Neuronal stem cell (in vitro differentiated cells): ENCODE data around the gene SGMS2.

Experiments
- DNase-seq: peaks from one replicate; pipeline ENCODE4 v3.0.0-alpha.2; 2013; ENCODE audit warnings: low spot score
- H2AFZ ChIP-seq: one replicate; pipeline ENCODE4 v1.6.1; 2013; ENCODE audit warnings: mild to moderate bottlenecking, low read length, inconsistent platforms
- H2AK5ac ChIP-seq: 2 replicates; pipeline ENCODE4 v1.6.1; 2013; ENCODE audit warnings: low read depth, mild to moderate bottlenecking, inconsistent platforms, low read length, moderate library complexity, mixed read lengths
- H2BK120ac ChIP-seq: 2 replicates; pipeline ENCODE4 v1.6.1; 2013; ENCODE audit warnings: low read depth, mild to moderate bottlenecking, inconsistent platforms, low read length, moderate library complexity, mixed read lengths
- H2BK12ac ChIP-seq: one replicate; pipeline ENCODE4 v1.6.1; 2013; ENCODE audit warnings: low read length, inconsistent platforms
- H2BK15ac ChIP-seq: 2 replicates; pipeline ENCODE4 v1.6.1; 2013; ENCODE audit warnings: mild to moderate bottlenecking, low read length, inconsistent platforms, mixed read lengths
- H2BK5ac ChIP-seq: one replicate; pipeline ENCODE4 v1.6.1; 2013; ENCODE audit warnings: inconsistent platforms, mild to moderate bottlenecking, low read length, moderate library complexity
- H3K14ac ChIP-seq: one replicate; pipeline ENCODE4 v1.6.1; 2013; ENCODE audit warnings: low read length, inconsistent platforms
- H3K18ac ChIP-seq: 2 replicates; pipeline ENCODE4 v1.6.1; 2013; ENCODE audit warnings: low read length, inconsistent platforms
- H3K23ac ChIP-seq: 2 replicates; pipeline ENCODE4 v1.6.1; 2013; ENCODE audit warnings: low read depth, mild to moderate bottlenecking, mixed read lengths, low read length, inconsistent platforms; ENCODE audit not compliant: poor library complexity
- H3K27ac ChIP-seq: replicated peaks from 3 replicates; pipeline ENCODE4 v1.5.1; 2013; ENCODE audit warnings: low read length, inconsistent platforms
- H3K27me3 ChIP-seq, 3 experiments: 2 replicates each; pipeline ENCODE4 v1.6.1; 2013; ENCODE audit warnings: low read length in 3 of 3, mild to moderate bottlenecking in 2 of 3, inconsistent platforms in 1 of 3, low read depth in 1 of 3, mixed read lengths in 1 of 3, moderate library complexity in 1 of 3; ENCODE audit not compliant: control insufficient read depth in 3 of 3, insufficient read depth in 3 of 3
- H3K36me3 ChIP-seq, 2 donors: replicated peaks in 1 of 2; 2 replicates each; pipeline ENCODE4 v1.6.1; 2013; ENCODE audit warnings: low read length in 2 of 2; ENCODE audit not compliant: control insufficient read depth in 2 of 2, insufficient read depth in 2 of 2
- H3K4ac ChIP-seq: 2 replicates; pipeline ENCODE4 v1.6.1; 2013; ENCODE audit warnings: inconsistent platforms, mild to moderate bottlenecking, low read length, moderate library complexity
- H3K4me1 ChIP-seq, 2 donors: 1 replicate in 1 of 2; 2 replicates in 1 of 2; pipeline ENCODE4 v1.6.1; 2013; ENCODE audit warnings: low read length in 2 of 2, low read depth in 1 of 2; ENCODE audit not compliant: control insufficient read depth in 2 of 2, insufficient read depth in 1 of 2
- H3K4me2 ChIP-seq: one replicate; pipeline ENCODE4 v1.6.1; 2013; ENCODE audit warnings: mild to moderate bottlenecking, low read length, inconsistent platforms; ENCODE audit not compliant: insufficient read depth, poor library complexity, severe bottlenecking
- H3K4me3 ChIP-seq, 2 donors: 2 replicates each; pipeline ENCODE4 v1.5.1; 2013; ENCODE audit warnings: low read length in 2 of 2, mild to moderate bottlenecking in 2 of 2, inconsistent platforms in 1 of 2, moderate library complexity in 1 of 2
- H3K79me1 ChIP-seq: one replicate; pipeline ENCODE4 v1.6.1; 2013; ENCODE audit warnings: low read depth, mild to moderate bottlenecking, inconsistent platforms, low read length, moderate library complexity
- H3K9ac ChIP-seq: one replicate; pipeline ENCODE4 v1.6.1; 2013; ENCODE audit warnings: mild to moderate bottlenecking, low read depth, low read length, inconsistent platforms; ENCODE audit not compliant: poor library complexity
- H3K9me3 ChIP-seq, 2 donors: replicated peaks in 1 of 2; 2 replicates each; pipeline versions ENCODE3 to v1.6.1; 2013; ENCODE audit warnings: low read length in 2 of 2, mild to moderate bottlenecking in 2 of 2, inconsistent platforms in 1 of 2, low read depth in 1 of 2, mixed read lengths in 1 of 2, moderate library complexity in 1 of 2; ENCODE audit not compliant: control insufficient read depth in 2 of 2, insufficient read depth in 1 of 2
- H4K8ac ChIP-seq: one replicate; pipeline ENCODE4 v1.6.1; 2013; ENCODE audit warnings: low read depth, mild to moderate bottlenecking, inconsistent platforms, low read length, moderate library complexity
- H4K91ac ChIP-seq: one replicate; pipeline ENCODE4 v1.6.1; 2013; ENCODE audit warnings: low read length, low read depth, mild to moderate bottlenecking, inconsistent platforms; ENCODE audit not compliant: poor library complexity
- WGBS, 2 donors: extraction: QIAGEN DNeasy Blood & Tissue Kit; methylation state at CpG; one replicate each; pipeline ENCODE4 v1.1.7; 2013; ENCODE audit warnings: missing lambda C conversion rate in 2 of 2, mixed read lengths in 1 of 2; ENCODE audit not compliant: insufficient read length in 2 of 2, insufficient replicate concordance in 1 of 2; ENCODE audit errors: extremely low coverage in 2 of 2; 5-methylcytosine and 5-hydroxymethylcytosine counted together

Gene SGMS2

DNA sequence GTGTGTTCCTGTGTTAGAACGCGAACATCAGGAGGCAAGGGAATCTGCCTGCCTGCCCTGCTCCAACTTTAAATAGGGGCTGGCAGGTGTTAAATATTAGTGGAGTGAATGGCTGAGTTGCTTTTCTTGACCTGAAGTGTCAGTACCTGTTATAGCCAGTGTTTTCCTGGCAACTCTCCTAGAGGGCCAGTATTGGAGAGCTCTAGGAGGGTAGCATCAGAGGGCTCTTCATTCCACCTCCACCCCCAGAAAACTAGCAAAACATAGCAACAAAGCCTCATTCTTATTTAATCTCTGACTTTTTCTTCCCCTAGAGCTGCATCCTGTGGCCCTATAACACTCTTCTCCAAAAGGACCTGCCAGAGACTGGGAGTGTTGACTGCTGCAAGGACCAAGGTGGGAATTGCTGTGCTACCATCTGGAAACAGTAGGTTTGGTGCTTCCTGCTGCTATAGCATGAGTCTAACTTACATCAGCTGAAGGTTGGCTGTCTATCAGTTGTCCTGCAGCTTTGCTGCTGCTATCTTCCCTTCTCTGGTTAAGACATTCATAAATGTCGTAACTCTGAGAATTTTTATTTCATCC, 33.5 kb downstream of the SGMS2 start:
- no peaks in the 10 kb centered on the region for H3K9me3 ChIP-seq
- no peaks in the 10 kb centered on the region for H3K36me3 ChIP-seq
- H3K79me1 ChIP-seq: no peaks in the 10 kb centered on the region
- H4K8ac ChIP-seq: no peak overlapping the region
- peaks cover 2 to 3% of the 10 kb centered on the region in 2 donors for H3K4me1 ChIP-seq
- no peak overlapping the region for H3K23ac ChIP-seq
- no peak overlapping the region for H3K9ac ChIP-seq
- H2BK5ac ChIP-seq: no peak overlapping the region
- H3K27ac ChIP-seq: no peak overlapping the region
- no peak overlapping the region for H3K4ac ChIP-seq
- no peak overlapping the region for H3K18ac ChIP-seq
- H2BK12ac ChIP-seq: no peak overlapping the region
- no peak overlapping the region for H4K91ac ChIP-seq
- no peak overlapping the region for H3K14ac ChIP-seq
- no peak for DNase-seq
- no peaks in the 10 kb centered on the region for H3K27me3 ChIP-seq
- H2AFZ ChIP-seq: no peak overlapping the region
- no peak overlapping the region for H2BK15ac ChIP-seq
- WGBS, 2 donors: no CpG with 5 or more reads among the region's 3 CpGs
- no peak overlapping the region for H2BK120ac ChIP-seq
- no peak overlapping the region for H3K4me2 ChIP-seq
- H3K4me3 ChIP-seq: no peak overlapping the region
- no peak overlapping the region for H2AK5ac ChIP-seq

DNA sequence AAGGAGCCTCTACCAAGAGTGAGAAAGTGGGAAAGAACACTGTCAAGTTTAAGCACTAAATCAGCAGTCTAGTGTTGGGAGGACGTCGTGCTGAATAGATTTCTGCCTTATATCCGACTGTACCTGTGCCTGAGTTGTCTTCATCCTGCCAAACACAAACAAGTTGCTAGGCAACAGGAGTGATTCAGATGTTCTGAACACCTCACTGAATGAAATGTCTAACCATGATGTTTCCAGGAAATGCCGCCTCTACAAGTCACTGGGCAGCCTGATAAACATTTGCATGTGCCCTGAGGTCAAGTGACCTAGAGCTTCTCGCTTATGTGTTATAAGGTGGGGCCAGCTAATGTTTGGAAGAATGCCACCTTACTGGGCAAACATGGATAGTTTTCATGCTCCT, 37.9 kb downstream of the SGMS2 start:
- peaks cover 2 to 3% of the 10 kb centered on the region in 2 donors for H3K4me1 ChIP-seq

DNA sequence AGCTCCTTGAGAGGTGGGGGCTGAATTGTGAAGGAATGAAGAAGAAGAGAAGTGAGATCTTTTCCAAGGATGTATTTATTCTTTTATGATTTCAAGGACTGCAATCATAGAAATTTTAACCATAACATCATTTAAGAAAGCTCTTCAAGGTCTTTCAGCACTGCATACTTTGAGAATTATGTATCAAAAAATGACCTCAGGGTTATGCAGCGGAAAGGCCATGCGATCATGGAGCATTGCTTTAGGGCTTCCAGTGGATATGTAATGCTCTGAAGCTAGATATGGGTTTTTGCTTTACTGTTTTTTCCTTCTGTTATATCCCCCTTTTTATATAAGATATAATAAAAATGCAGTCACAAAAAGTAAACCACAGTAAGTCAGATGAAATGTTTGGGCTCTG, 38.7 kb downstream of the SGMS2 start:
- H3K79me1 ChIP-seq: no peaks in the 10 kb centered on the region
- H3K14ac ChIP-seq: no peak overlapping the region
- H4K8ac ChIP-seq: no peak overlapping the region
- H2AK5ac ChIP-seq: no peak overlapping the region
- no peak overlapping the region for H2BK120ac ChIP-seq
- no peak overlapping the region for H2AFZ ChIP-seq
- no peak overlapping the region for H2BK12ac ChIP-seq
- H2BK5ac ChIP-seq: no peak overlapping the region
- no CpG with 5 or more reads among the region's 2 CpGs for WGBS, 2 donors
- no peak overlapping the region for H3K27ac ChIP-seq
- no peak overlapping the region for H3K9ac ChIP-seq
- no peak overlapping the region for H2BK15ac ChIP-seq
- H4K91ac ChIP-seq: no peak overlapping the region
- H3K27me3 ChIP-seq: no peaks in the 10 kb centered on the region
- H3K18ac ChIP-seq: no peak overlapping the region
- H3K4ac ChIP-seq: no peak overlapping the region
- no peak overlapping the region for H3K23ac ChIP-seq
- H3K4me3 ChIP-seq: no peak overlapping the region
- H3K4me2 ChIP-seq: no peak overlapping the region
- no peaks in the 10 kb centered on the region for H3K36me3 ChIP-seq
- H3K9me3 ChIP-seq: no peaks in the 10 kb centered on the region
- DNase-seq: no peak
- peaks cover 0 to 3% of the 10 kb centered on the region in 2 donors for H3K4me1 ChIP-seq

More for the DNA sequence above, 37.9 kb downstream of the SGMS2 start:
- Histone ChIP-seq H2BK15ac (no peak overlapping the region), H2BK5ac (no peak overlapping the region), H4K8ac (no peak overlapping the region), H3K36me3 (no peaks in the 10 kb centered on the region), H3K9ac (no peak overlapping the region), H4K91ac (no peak overlapping the region), H2BK12ac (no peak overlapping the region), H3K4me2 (no peak overlapping the region), H3K4ac (no peak overlapping the region), H2BK120ac (no peak overlapping the region), H3K18ac (no peak overlapping the region), H3K79me1 (no peaks in the 10 kb centered on the region), H2AFZ (no peak overlapping the region), H3K23ac (no peak overlapping the region), H3K4me3 (no peak overlapping the region), H3K27me3 (no peaks in the 10 kb centered on the region), H2AK5ac (no peak overlapping the region), H3K9me3 (no peaks in the 10 kb centered on the region), H3K27ac (no peak overlapping the region), H3K14ac (no peak overlapping the region)
- no CpG with 5 or more reads among the region's 5 CpGs for WGBS, 2 donors
- no peak for DNase-seq

DNA sequence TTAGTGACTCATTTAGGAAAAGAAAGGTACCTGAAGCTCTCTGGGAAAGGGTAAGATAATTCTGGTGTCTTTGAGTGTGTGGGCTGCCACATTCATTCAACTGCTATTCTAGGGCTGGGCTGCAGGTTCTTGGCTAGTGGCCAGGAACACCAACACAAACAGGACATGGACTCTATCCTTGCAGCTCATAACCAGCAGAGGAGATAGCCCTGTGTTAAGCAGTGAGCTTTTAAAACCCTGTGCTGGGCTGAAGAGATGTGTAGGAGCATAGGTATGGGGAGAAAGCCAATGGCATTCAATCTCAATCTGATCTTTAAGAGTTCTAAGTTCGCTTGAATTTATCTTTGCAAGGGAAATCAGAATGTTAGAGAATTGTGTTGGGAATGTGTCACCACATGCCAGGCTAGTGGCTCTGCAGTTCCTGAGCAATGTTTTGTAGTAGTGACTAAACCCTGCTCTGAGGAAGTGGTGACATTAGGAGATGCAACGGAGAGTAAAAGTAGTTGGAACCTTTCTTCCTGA, 39.2 kb downstream of the SGMS2 start:
- H2AK5ac ChIP-seq: no peak overlapping the region
- H2AFZ ChIP-seq: no peak overlapping the region
- H3K4me1 ChIP-seq: peaks cover 0 to 3% of the 10 kb centered on the region in 2 donors
- H3K27ac ChIP-seq: no peak overlapping the region
- no peak overlapping the region for H3K23ac ChIP-seq
- no peaks in the 10 kb centered on the region for H3K36me3 ChIP-seq
- no peak overlapping the region for H3K4me3 ChIP-seq
- H3K14ac ChIP-seq: no peak overlapping the region
- no peak overlapping the region for H4K8ac ChIP-seq
- H3K4me2 ChIP-seq: no peak overlapping the region
- H3K9ac ChIP-seq: no peak overlapping the region
- H2BK120ac ChIP-seq: no peak overlapping the region
- H2BK15ac ChIP-seq: no peak overlapping the region
- no peaks in the 10 kb centered on the region for H3K27me3 ChIP-seq
- H3K9me3 ChIP-seq: no peaks in the 10 kb centered on the region
- whole genome bisulfite sequencing, 2 donors: no CpG with 5 or more reads among the region's 2 CpGs
- no peak overlapping the region for H2BK12ac ChIP-seq
- no peak overlapping the region for H3K18ac ChIP-seq
- H3K79me1 ChIP-seq: no peaks in the 10 kb centered on the region
- no peak overlapping the region for H3K4ac ChIP-seq
- H2BK5ac ChIP-seq: no peak overlapping the region
- H4K91ac ChIP-seq: no peak overlapping the region
- DNase-seq: no peak
